ENCODE measurements around the gene NHSL2.

GRCh38 chrX:72037601-72038000 is 127.0 kb downstream of the NHSL2 start:
- TF ChIP-seq CTCF (IDR thresholded peaks at IDR 0.05) (no peak), POLR2A (IDR thresholded peaks at IDR 0.05) (no peak)

All from uterus (tissue), 2 donors.